WERI-Rb-1 (cell line): Measurements from ENCODE around the gene ANKRD63.

Source experiments
- DNase-seq: peaks from one replicate; pipeline ENCODE4 v3.0.0-alpha.2; 2020
- H3K27ac ChIP-seq: fragments of 250-450 bp; sonication (Bioruptor Pico); 2 replicates; pipeline ENCODE4 v1.5.1; 2020; ENCODE audit warnings: mild to moderate bottlenecking, moderate library complexity
- H3K27me3 ChIP-seq: fragments of 250-450 bp; sonication (Bioruptor Pico); 2 replicates; pipeline ENCODE4 v1.5.1; 2021; ENCODE audit warnings: mild to moderate bottlenecking, low read depth, moderate library complexity; ENCODE audit not compliant: insufficient read depth, severe bottlenecking
- H3K36me3 ChIP-seq: fragments of 250-450 bp; sonication (Bioruptor Pico); 2 replicates; pipeline ENCODE4 v1.5.1; 2020; ENCODE audit warnings: mild to moderate bottlenecking, moderate library complexity
- H3K4me3 ChIP-seq: 2 replicates; pipeline ENCODE4 v1.5.1; 2011; ENCODE audit warnings: low read depth, mild to moderate bottlenecking, control low read depth, low read length
- H3K9me3 ChIP-seq: fragments of 250-450 bp; sonication (Bioruptor Pico); 2 replicates; pipeline ENCODE4 v1.5.1; 2021; ENCODE audit warnings: mild to moderate bottlenecking, moderate library complexity; ENCODE audit not compliant: severe bottlenecking
- CTCF ChIP-seq: IDR thresholded peaks from 2 replicates; pipeline ENCODE4 v1.5.1; 2011; ENCODE audit warnings: low read depth, mild to moderate bottlenecking, control low read depth, inconsistent platforms, low read length

ANKRD63 gene

DNA sequence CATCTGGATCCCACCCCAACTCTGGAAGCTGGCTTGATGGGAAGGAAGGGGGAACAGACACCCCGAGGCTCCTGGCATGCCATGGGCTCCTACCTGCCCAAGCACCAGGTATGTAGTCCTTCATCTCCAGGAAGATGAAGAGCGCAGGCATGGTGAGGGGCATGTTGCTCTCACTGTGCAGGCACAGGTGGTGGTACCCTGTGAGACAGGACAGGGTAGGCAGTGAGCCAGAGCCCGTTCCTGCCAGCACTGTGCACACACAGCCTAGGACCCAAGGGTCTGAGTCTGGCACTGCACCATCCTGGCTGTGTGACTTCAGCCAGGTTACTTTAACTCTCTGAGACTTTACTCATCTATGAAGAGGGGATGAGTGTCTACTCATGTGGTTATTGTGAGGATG is 9.4 kb upstream of the ANKRD63 start:
- Histone ChIP-seq H3K4me3 (no peak overlapping the region), H3K27me3 (no peaks in the 10 kb centered on the region)

DNA sequence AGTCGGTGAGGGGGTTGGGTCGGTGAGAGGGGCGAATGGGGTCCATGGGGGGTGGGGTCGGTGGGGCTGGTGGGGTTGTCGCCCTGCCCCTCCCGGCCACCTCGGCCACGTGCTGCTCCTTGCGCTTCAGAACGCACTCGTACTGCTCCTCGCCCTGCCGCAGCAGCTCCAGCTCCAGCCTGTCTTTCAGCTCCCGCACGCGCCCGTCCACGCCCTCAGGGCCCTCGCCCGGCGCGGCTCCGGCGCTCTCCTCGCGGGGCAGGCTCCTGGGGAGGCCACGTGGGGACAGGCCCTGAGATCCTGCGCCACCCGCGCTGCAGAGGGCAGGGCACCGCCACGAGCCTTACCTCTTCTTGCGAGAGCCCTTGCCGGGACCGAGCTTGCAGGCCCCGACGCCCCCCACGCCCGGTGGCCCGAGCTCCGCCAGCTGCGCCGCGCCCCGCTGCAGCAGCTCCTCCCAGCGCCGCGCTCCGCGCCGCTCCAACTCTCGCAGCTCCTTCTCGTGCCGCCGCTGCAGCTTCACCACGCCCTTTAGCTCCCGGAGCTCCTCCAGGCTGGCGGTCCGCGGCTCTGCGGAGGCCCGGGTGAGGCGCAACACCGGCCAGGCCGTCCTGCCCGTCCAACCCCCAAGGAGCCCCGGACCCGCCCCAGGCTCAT is 8.2 kb upstream of the ANKRD63 start:
- Histone ChIP-seq H3K27me3 (no peaks in the 10 kb centered on the region), H3K27ac (no peak overlapping the region; the same call in 1 of the 2 replicates), H3K9me3 (no peaks in the 10 kb centered on the region), H3K4me3 (peak overlapping the region; percentile 37), H3K36me3 (no peaks in the 10 kb centered on the region)
- no peak for TF ChIP-seq CTCF
- peak; percentile 62 for DNase-seq

More for the DNA sequence above, 9.4 kb upstream of the ANKRD63 start:
- H3K27ac ChIP-seq: no peak overlapping the region
- no peaks in the 10 kb centered on the region for H3K9me3 ChIP-seq
- DNase-seq: no peak
- no peaks in the 10 kb centered on the region for H3K36me3 ChIP-seq
- TF ChIP-seq CTCF: no peak

DNA sequence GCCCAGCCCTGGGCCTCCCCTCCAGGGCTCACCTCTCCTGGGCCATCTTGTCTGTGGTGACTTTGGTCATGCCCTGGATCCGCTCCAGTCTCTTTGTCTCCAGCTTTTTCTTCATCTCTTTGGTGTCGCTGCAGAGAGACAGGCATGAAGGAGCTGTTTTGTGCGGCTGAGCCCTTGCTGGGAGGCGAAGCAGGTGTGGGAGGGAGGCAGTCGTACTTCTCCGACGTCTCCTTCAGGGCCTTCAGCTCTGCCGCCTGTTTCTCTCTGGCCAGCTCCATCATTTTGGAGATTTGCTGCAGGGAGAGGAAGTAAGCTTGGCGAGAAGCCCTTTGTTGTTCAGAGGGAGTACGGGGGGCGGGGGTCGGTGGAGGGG is 7.7 kb upstream of the ANKRD63 start:
- Histone ChIP-seq H3K27me3 (no peaks in the 10 kb centered on the region), H3K27ac (no peak overlapping the region), H3K9me3 (no peaks in the 10 kb centered on the region), H3K36me3 (no peaks in the 10 kb centered on the region), H3K4me3 (no peak overlapping the region)
- TF ChIP-seq CTCF: no peak
- DNase-seq: no peak

GRCh38 chr15:40289140-40289775 is 6.4 kb upstream of the ANKRD63 start:
- H3K9me3 ChIP-seq: no peaks in the 10 kb centered on the region
- no peaks in the 10 kb centered on the region for H3K27me3 ChIP-seq
- H3K36me3 ChIP-seq: no peaks in the 10 kb centered on the region
- H3K27ac ChIP-seq: no peak overlapping the region
- H3K4me3 ChIP-seq: no peak overlapping the region
- no peak for TF ChIP-seq CTCF
- no peak for DNase-seq

GRCh38 chr15:40287968-40288367 is 5.1 kb upstream of the ANKRD63 start:
- Histone ChIP-seq H3K36me3 (no peaks in the 10 kb centered on the region), H3K9me3 (no peaks in the 10 kb centered on the region), H3K27ac (no peak overlapping the region), H3K4me3 (no peak overlapping the region), H3K27me3 (no peaks in the 10 kb centered on the region)
- no peak for TF ChIP-seq CTCF
- peak; percentile 42 for DNase-seq
